22Rv1 (cell line): ENCODE measurements around the gene EVI5L.
A peak's percentile ranks its signal among the peaks of the same experiment; 100 is the strongest.

Experiments
- H3K27ac ChIP-seq: fragments of 450-650 bp; 2 replicates; pipeline ENCODE4 v1.5.1; 2017
- CTCF ChIP-seq: fragments of 450-650 bp; IDR thresholded peaks from 2 replicates; pipeline ENCODE4 v1.5.1; 2017; ENCODE audit warnings: mild to moderate bottlenecking
- ZFX ChIP-seq: fragments of 450-650 bp; IDR thresholded peaks from 2 replicates; pipeline ENCODE4 v1.6.1; 2017; ENCODE audit warnings: antibody characterized with exemption, borderline replicate concordance

The EVI5L gene

GRCh38 chr19:7874897-7875273 is 44.9 kb downstream of the EVI5L start:
- peak overlapping the region; percentile 91 for H3K27ac ChIP-seq
- TF ChIP-seq ZFX (no peak), CTCF (no peak)

- no peak overlapping the region for H3K27ac ChIP-seq
- TF ChIP-seq ZFX (no peak), CTCF (no peak)
Measured at GRCh38 chr19:7877249-7877836, 47.3 kb downstream of the EVI5L start.

GRCh38 chr19:7879111-7879807 is 49.2 kb downstream of the EVI5L start:
- TF ChIP-seq CTCF (no peak), ZFX (no peak)
- H3K27ac ChIP-seq = no peak overlapping the region

GRCh38 chr19:7879836-7880235 is 49.8 kb downstream of the EVI5L start:
- TF ChIP-seq ZFX (no peak), CTCF (no peak)
- H3K27ac ChIP-seq = no peak overlapping the region

GRCh38 chr19:7881910-7882309 is 51.9 kb downstream of the EVI5L start:
- no peak for TF ChIP-seq CTCF
- TF ChIP-seq ZFX = no peak
- no peak overlapping the region for H3K27ac ChIP-seq

GRCh38 chr19:7883105-7883504 is 53.1 kb downstream of the EVI5L start:
- TF ChIP-seq ZFX = no peak
- no peak for TF ChIP-seq CTCF
- H3K27ac ChIP-seq = no peak overlapping the region

GRCh38 chr19:7883796-7884570 is 54.0 kb downstream of the EVI5L start:
- TF ChIP-seq CTCF (no peak), ZFX (no peak)
- no peak overlapping the region for H3K27ac ChIP-seq
